GM18499 (cell line): ENCODE measurements around the gene GOLGA1.
A peak's percentile ranks its signal among the peaks of the same experiment; 100 is the strongest.
"Not testable (repeated sequence)": the region's sequence is repeated elsewhere in the genome, so short reads cannot be mapped to it uniquely, and the experiment has no call there.

Source experiments
- ATAC-seq: cut with Tn5 transposase; IDR thresholded peaks from one replicate; pipeline ENCODE4 v1.9.1; 2021; ENCODE audit warnings: moderate number of reproducible peaks; ENCODE audit not compliant: insufficient read depth, unreplicated experiment

Gene GOLGA1

DNA sequence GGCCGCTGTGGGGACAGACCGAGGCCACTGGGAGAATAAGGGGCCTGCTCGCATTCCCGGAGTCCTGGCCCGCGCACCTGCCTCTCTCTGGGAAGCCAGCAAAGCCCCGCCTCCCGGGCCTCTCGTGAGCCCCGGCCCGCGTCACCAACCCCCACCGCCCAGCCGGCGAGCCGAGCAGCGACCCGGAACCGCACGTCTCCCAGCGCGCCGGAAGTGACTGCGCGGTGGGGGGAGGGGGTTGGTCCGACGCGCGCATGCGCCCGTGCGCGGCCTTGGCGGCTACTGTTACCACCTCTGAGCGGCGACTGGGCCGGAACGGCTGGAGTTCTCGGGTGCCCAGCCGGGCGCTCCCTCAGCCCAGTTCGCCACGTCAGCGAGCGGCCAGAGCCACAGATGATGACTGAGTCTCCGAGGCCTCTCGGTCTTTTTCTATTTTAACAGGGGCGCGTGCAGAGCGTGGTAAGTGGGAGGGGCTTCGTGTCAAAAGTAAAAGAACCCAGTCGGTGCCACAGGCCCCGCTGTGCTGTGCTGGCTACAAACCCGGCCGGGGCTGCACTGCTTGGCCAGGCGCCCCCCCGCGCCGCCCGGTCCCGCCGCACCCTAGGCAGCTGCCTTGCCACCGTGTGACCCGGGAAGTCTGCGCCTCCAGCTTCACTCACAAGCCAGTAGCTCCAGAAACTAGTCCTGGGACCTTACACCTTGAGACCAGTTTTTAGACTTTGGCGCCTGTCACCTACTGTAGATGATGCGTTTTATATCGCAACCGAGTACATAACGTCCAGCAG lies at the start of gene GOLGA1:
TSS of gene GOLGA1 (minus strand) at position 190 of the 785 bp plus-strand sequence. CDS start 2,372 bp downstream, outside the sequence.
- ATAC-seq = peak; percentile 46

DNA sequence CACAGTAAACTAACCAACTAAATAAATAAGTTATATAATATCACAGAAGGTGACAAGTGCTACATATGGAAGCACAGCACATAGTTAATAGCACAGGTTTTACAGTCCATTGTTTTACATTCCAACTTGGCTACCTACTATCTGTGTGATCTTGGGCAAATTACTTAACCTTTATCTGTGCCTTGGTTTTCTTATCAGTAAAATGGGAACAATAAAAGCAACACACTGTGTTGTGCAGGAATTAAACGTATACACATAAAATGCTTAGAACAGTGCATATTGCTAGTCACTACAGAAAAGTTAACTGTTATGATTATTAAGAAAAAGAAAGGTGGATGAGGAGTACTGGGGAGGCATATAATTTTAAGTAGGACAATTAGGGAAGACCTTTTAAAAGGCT lies 42.8 kb upstream of the GOLGA1 start:
- ATAC-seq = no peak

DNA sequence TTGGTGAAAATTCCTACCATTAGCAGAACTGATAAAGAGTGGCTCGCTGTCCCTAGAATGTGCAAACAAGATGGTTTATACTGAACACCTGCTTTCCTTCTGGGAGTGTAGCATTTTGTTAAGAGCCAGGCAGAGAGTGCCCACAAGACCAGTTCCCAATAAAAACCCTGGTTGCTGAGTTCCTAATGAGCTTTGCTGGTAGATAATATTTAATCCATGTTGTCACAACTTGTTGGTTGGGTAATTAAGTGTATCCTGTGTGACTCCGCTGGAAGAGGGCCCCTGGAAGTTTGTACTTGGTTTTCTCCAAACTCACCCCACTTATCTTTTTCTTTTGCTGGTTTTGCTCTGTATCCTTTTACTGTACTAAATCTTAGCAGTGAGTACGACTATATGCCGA lies 39.5 kb upstream of the GOLGA1 start:
- ATAC-seq = no peak

GRCh38 chr9:124975131-124975530 lies 34.2 kb upstream of the GOLGA1 start:
- ATAC-seq = no peak

- ATAC-seq = no peak
These were observed 32.9 kb upstream of the GOLGA1 start for GRCh38 chr9:124973807-124974206.

- no peak for ATAC-seq
These were observed 31.4 kb upstream of the GOLGA1 start for GRCh38 chr9:124972241-124972770.

DNA sequence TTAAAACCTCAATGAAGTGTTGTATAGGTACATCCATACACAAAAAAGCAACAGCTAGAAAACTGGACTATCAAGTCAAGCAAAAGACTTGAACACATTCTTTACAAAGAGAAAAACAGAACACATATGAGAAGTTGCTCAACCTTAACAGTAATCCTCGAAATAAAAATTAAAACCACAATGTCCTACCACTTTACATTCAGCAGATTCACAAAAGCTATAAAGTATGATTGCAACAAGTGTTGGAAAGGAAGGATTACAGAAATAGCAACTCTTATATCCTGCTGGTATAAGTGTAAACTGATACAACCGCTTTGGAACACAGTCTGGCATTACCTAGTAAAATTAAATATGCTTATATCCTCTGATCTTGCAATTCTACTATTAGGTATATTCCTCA lies 28.5 kb upstream of the GOLGA1 start:
- no peak for ATAC-seq

DNA sequence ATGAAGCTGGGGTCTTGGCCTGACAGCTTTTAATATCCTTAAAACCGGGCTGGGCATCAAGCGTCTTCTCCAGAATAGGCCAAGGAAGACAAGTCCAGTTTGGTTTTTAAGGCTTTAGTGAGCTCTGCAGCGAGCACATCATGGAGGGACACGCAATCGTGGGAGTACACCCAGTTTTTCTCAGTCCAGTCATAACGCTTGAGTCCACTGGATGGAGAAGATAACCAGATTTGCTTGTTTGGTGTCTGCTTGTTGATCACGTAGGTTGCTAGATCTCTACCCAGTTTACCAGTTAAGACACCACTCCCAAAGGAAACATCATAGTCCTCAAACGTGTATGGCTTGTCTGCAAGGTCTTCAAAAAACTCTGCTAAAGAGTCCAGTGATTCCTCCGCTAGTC lies 27.4 kb upstream of the GOLGA1 start:
- ATAC-seq = no peak

- ATAC-seq = not testable (repeated sequence)
These were observed 25.1 kb upstream of the GOLGA1 start for GRCh38 chr9:124965775-124966568.

GRCh38 chr9:124964604-124965003 lies 23.7 kb upstream of the GOLGA1 start:
- no peak for ATAC-seq

GRCh38 chr9:124964056-124964455 lies 23.2 kb upstream of the GOLGA1 start:
- ATAC-seq = no peak

DNA sequence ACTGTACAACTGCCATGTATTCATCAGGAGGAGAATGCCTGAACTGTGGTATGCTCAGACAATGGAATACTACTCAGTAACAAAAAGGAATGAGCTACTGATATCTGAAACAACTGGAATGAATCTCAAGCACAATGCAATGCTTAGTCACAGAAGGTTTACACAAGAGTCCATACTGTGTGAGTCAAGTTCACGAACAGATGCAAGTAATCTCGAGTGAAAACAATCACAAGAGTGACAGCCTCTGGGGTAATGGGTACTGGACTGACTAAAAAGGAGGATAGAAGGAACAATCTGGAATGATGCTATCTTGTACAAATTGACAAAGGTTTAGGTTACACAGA lies 19.5 kb upstream of the GOLGA1 start:
- ATAC-seq = no peak

GRCh38 chr9:124959671-124960408 lies 19.0 kb upstream of the GOLGA1 start:
- ATAC-seq = not testable (repeated sequence)

- ATAC-seq = no peak
These were observed 13.4 kb upstream of the GOLGA1 start for GRCh38 chr9:124954255-124954654.

GRCh38 chr9:124950050-124950718 lies 9.3 kb upstream of the GOLGA1 start:
- ATAC-seq = no peak

- ATAC-seq = no peak
These were observed 8.5 kb upstream of the GOLGA1 start for GRCh38 chr9:124949387-124949786.

DNA sequence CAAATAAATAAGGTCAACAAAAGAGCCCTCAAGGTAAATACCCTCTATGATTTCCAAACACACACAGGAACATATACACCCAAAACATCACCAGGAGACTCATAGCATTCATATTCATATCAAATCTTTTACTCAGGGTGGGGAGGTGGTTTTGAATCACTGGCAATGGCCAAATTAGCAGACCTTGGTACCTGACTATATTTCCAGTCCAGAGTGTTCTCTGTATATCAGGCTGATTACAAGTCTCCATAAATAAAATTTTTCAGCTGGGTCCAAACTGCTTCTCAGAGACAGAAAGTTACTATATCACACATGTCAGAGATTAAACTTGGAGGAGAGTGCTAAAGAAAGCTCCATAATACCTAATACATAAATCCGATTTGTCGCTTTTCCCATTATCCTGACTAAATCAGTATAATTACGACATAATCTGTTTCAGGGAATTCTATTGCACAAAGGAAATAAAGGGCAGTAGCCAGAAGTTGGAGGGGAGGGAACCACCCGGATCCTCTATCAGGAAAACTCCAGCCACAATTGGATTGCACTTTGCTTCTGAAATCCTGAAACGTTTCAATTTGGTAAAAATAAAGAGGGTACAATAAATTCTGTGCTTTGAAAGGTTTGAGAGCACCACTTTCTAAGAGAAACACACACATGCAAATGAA lies 7.0 kb upstream of the GOLGA1 start:
- ATAC-seq = no peak

- no peak for ATAC-seq
These were observed 5.3 kb upstream of the GOLGA1 start for GRCh38 chr9:124946167-124946566.

DNA sequence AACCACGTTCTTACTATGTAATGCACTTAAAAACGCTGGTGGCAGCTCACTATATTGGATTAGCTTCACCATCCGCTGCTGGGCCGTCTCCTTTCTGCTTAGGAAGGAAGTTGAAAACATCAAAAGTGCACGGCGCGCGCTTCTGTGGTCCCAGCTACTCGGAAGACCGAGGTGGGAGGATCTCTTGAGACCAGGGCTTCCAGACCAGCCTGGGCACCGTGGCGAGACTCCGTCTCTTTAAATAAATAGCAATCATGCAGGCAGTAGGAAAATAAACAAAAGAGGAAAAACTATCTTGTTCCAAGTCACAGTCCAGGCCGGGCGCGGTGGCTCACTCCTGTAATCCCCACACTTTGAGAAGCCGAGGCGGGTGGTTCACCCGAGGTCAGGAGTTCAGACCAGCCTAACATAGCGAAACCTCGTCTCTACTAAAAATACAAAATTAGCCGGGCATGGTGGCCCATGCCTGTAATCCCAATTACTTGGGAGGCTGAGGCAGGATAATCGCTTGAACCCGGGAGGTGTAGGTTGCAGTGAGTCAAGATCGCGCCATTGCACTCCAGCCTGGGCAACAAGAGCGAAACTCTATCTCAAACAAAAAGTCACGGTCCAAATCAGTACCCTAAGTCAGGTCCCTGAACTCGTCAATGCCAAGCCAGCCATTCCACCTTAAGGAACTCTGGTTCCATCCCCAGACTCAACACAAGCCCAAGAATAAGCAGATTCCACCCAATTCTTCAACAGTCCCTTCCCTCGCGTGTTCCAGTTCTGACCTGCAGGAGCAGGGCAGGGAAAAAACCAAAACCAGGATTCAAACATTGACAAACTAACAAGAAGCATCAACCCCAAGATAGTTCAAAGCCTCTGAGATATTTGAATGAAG lies 1.0 kb upstream of the GOLGA1 start:
- peak; percentile 10 for ATAC-seq
